Nephron progenitor cell (in vitro differentiated cells): ENCODE measurements around the gene HIF1AN.

Source experiments
- DNase-seq: peaks from one replicate; pipeline ENCODE4 v3.0.0; 2021
- H3K27ac Mint-ChIP-seq: 2 replicates; pipeline ENCODE4 v1.8.0; 2021; ENCODE audit warnings: mild to moderate bottlenecking, moderate library complexity, mixed read lengths
- H3K27me3 Mint-ChIP-seq: 2 replicates; pipeline ENCODE4 v1.8.0; 2021; ENCODE audit warnings: mild to moderate bottlenecking, low read depth, mixed read lengths; ENCODE audit not compliant: poor library complexity
- H3K36me3 Mint-ChIP-seq: 2 replicates; pipeline ENCODE4 v1.8.0; 2021; ENCODE audit warnings: low read depth, mixed read lengths
- H3K4me1 Mint-ChIP-seq: 2 replicates; pipeline ENCODE4 v1.8.0; 2021; ENCODE audit warnings: mixed read lengths
- H3K4me3 Mint-ChIP-seq: 2 replicates; pipeline ENCODE4 v1.8.0; 2021; ENCODE audit warnings: mild to moderate bottlenecking, moderate library complexity, mixed read lengths
- H3K9me3 Mint-ChIP-seq: 2 replicates; pipeline ENCODE4 v1.8.0; 2021; ENCODE audit warnings: mild to moderate bottlenecking, moderate library complexity, mixed read lengths
- TF ChIP-seq, protein P1 (sequence below): fragments of 200-600 bp; sonication (generic); IDR thresholded peaks from 2 replicates; pipeline ENCODE4 v1.5.0; 2021; ENCODE audit warnings: antibody characterized with exemption

Gene HIF1AN

DNA sequence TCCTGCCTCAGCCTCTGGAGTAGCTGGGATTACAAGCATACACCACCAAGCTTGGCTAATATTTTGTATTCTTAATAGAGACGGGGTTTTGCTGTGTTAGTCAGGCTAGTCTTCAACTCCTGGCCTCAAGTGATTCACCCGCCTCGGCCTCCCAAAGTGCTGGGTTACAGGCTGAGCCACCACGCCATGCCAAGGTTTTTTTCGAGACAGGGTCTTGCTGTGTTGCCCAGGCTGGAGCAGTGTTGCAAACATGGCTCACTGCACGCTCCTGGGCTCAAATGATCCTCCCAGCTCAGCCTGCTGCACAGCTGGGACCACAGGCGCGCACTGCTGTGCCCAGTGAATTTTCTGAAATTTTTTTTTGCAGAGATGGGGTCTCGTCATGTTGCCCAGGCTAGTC lies 12.8 kb upstream of the HIF1AN start:
- Mint-ChIP-seq H3K27ac (no peak overlapping the region), H3K4me3 (no peak overlapping the region), H3K4me1 (peaks cover 5% of the 10 kb centered on the region), H3K9me3 (no peaks in the 10 kb centered on the region), H3K27me3 (peaks cover 35% of the 10 kb centered on the region), H3K36me3 (peaks cover 38% of the 10 kb centered on the region)
- DNase-seq: no peak
- TF ChIP-seq, protein P1, sequence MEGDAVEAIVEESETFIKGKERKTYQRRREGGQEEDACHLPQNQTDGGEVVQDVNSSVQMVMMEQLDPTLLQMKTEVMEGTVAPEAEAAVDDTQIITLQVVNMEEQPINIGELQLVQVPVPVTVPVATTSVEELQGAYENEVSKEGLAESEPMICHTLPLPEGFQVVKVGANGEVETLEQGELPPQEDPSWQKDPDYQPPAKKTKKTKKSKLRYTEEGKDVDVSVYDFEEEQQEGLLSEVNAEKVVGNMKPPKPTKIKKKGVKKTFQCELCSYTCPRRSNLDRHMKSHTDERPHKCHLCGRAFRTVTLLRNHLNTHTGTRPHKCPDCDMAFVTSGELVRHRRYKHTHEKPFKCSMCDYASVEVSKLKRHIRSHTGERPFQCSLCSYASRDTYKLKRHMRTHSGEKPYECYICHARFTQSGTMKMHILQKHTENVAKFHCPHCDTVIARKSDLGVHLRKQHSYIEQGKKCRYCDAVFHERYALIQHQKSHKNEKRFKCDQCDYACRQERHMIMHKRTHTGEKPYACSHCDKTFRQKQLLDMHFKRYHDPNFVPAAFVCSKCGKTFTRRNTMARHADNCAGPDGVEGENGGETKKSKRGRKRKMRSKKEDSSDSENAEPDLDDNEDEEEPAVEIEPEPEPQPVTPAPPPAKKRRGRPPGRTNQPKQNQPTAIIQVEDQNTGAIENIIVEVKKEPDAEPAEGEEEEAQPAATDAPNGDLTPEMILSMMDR: no peak

DNA sequence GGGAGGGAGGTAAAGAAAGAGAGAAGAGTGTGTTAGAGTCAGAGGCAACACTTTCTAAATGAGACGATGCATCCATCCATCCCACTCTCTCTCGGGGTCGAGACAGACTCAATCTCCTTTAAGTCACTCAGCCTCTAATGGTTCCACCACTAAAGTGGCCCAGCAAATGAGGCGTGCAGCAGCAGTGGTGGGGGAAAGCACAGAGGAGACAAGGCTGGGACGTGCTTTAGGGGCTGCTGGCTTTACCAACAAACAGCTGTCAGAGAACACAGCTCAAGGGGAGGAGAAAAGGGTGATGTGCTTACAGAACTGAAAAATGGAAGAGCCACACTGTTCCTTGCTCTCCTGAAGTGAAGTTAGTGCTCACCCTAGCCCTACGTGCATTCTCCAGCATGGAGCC lies 11.5 kb upstream of the HIF1AN start:
- no peaks in the 10 kb centered on the region for H3K9me3 Mint-ChIP-seq
- peaks cover 33% of the 10 kb centered on the region for H3K27me3 Mint-ChIP-seq

DNA sequence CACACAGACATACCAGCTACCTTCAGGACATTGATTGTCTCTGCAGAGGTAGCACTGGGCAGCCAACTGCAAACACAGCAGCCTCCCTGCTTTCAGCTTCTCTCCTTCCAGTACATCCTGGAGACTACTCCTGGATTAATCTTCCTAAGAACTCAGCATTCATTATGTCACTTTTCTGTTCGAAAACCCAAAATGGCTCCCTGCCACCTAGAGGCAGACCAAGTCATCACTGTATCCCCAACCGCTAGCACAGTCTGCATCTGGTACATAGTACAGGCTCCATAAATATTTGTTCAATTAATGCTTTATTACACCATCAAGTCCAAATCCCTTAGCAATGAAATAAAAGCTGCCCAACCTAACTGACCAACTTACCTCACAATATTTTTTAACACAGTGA lies 11.1 kb upstream of the HIF1AN start:
- H3K4me1 Mint-ChIP-seq: peaks cover 16% of the 10 kb centered on the region
- TF ChIP-seq, protein P1: no peak
- peak overlapping the region; percentile 33 for H3K27ac Mint-ChIP-seq
- no peaks in the 10 kb centered on the region for H3K9me3 Mint-ChIP-seq
- no peak overlapping the region for H3K4me3 Mint-ChIP-seq
- H3K36me3 Mint-ChIP-seq: peaks cover 38% of the 10 kb centered on the region
- H3K27me3 Mint-ChIP-seq: peaks cover 31% of the 10 kb centered on the region
- no peak for DNase-seq

More for the DNA sequence above, 11.5 kb upstream of the HIF1AN start:
- Mint-ChIP-seq H3K4me3 (no peak overlapping the region), H3K4me1 (peaks cover 16% of the 10 kb centered on the region), H3K36me3 (peaks cover 38% of the 10 kb centered on the region), H3K27ac (no peak overlapping the region)
- no peak for DNase-seq
- TF ChIP-seq, protein P1: no peak

DNA sequence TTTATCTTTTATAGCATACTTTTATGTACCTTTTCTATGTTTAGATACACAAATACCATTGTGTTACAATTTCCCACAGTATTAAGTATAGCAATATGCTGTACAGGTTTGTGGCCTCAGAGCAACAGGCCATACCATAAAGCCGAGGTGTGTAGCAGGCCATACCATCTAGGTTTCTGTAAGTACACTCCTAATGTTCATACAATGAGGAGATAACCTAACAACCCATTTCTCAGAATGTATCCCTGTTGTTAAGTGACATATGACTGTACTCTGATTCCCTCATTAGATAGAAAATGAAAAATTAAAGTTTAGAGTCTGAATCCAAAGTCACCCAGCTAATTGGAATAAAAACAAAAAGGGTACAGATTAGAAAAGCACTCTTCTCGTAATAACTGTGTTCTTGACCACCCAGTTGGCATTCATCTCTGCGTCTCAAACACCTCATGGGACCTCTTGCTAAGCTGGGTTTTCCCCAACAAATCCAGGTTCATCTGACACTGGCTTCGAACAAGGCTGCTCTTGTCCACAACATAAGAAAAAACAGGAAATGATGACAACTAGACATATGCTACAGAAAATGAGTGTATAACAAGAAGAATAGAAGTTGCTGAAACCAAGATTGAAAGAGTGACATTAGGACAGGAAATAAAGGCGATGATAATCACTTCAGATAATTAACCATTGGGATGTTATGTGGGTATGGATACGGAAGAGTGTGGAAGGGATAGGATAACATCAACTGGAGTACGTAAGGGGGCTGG lies 7.4 kb upstream of the HIF1AN start:
- Mint-ChIP-seq H3K27ac (no peak overlapping the region), H3K9me3 (no peaks in the 10 kb centered on the region)
- DNase-seq: no peak

DNA sequence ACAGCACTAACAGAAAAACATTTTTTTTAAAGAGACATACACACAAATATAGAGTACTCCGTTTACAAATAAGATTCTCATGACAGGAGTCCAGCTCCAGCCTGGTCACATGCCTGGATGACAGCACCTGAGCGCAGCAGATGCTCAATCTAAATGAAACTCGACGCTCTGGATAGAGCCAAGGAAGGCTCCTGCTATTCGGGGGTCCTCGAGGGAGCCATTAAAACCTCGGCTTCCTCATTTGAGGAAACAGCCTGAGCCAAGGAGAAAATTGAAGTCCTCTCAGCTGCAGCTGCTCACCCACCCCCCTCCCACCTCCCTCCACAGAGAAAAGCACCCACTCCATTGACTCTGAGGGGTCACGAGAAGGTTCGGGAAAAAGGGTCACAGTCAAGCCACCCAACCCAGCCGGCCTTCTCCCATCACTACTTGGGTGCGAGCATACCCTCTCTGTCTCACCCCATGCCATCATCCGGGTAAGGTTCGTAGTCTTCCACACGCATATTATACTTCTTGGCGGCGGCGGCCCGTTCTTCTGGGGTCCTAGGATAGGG lies 6.7 kb upstream of the HIF1AN start:
- Mint-ChIP-seq H3K27ac (peak overlapping the region; percentile 16), H3K27me3 (peaks cover 4% of the 10 kb centered on the region), H3K4me3 (peak overlapping the region; percentile 100), H3K9me3 (no peaks in the 10 kb centered on the region), H3K36me3 (peaks cover 30% of the 10 kb centered on the region), H3K4me1 (peaks cover 24% of the 10 kb centered on the region)
- peak; percentile 30 for DNase-seq
- TF ChIP-seq, protein P1: no peak

More for the DNA sequence above, 7.4 kb upstream of the HIF1AN start:
- Mint-ChIP-seq H3K4me3 (peak overlapping the region; percentile 100), H3K27me3 (peaks cover 4% of the 10 kb centered on the region), H3K4me1 (peaks cover 24% of the 10 kb centered on the region), H3K36me3 (peaks cover 37% of the 10 kb centered on the region)
- TF ChIP-seq, protein P1: no peak
